VCaP (cell line): Measurements from ENCODE around the gene PARD6G.

Experiments
- H3K27ac ChIP-seq: fragments of 450-650 bp; 2 replicates; pipeline ENCODE4 v1.5.1; 2017
- TF ChIP-seq, protein P1 (sequence below): fragments of 450-650 bp; conservative IDR thresholded peaks from 2 replicates; pipeline ENCODE4 v1.5.1; 2017; ENCODE audit warnings: mild to moderate bottlenecking, moderate library complexity

The PARD6G gene

DNA sequence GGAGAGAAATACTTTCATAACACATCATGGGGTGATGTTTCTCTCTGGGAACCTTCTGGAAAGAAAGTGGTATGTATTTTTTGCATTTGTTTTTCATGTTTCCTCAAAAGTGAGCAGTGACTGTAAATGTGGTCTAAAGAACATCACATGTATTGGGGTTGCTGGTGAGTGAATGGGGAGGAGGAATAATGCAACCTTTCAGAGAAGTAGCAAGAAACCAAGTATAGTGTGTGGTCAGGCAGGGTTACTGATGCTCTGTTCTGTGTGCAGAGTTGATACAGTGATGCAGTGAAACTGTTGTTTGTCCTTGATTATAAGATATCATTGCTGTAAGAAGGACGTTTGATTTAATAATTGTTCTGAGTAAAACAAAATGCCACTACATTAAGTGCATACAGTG, 114.2 kb downstream of the PARD6G start:
- TF ChIP-seq, protein P1, sequence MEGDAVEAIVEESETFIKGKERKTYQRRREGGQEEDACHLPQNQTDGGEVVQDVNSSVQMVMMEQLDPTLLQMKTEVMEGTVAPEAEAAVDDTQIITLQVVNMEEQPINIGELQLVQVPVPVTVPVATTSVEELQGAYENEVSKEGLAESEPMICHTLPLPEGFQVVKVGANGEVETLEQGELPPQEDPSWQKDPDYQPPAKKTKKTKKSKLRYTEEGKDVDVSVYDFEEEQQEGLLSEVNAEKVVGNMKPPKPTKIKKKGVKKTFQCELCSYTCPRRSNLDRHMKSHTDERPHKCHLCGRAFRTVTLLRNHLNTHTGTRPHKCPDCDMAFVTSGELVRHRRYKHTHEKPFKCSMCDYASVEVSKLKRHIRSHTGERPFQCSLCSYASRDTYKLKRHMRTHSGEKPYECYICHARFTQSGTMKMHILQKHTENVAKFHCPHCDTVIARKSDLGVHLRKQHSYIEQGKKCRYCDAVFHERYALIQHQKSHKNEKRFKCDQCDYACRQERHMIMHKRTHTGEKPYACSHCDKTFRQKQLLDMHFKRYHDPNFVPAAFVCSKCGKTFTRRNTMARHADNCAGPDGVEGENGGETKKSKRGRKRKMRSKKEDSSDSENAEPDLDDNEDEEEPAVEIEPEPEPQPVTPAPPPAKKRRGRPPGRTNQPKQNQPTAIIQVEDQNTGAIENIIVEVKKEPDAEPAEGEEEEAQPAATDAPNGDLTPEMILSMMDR = no peak
- H3K27ac ChIP-seq = no peak overlapping the region

DNA sequence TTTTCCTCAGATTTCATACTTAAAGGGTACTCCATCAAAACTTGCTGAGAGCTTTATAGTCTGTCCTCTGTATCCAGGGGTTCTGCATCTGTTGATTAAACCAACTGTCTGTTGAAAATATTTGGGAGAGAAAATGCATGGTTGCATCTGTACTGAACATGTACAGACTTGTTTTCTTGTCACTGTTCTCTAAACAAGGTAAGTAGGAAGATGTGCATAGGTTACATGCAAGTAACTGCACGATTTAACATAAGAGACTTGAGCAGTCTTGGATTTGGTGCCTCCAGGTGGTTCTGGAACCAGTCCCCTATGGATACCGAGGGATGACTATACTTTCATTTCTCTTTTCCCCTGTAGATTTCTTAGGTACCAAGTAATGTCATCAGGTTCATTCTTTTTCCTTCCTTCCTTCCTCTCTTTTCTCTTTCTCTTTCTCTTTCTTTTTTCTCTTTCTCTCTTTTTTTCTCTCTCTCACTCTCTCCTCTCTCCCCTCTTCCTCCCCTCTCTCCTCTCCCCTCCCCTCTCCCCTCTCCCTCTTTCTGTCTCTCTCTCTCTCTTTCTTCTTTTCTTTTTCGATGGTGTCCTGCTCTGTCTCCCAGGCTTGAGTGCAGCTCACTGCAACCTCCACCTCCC, 115.0 kb downstream of the PARD6G start:
- H3K27ac ChIP-seq = no peak overlapping the region
- TF ChIP-seq, protein P1 = no peak

DNA sequence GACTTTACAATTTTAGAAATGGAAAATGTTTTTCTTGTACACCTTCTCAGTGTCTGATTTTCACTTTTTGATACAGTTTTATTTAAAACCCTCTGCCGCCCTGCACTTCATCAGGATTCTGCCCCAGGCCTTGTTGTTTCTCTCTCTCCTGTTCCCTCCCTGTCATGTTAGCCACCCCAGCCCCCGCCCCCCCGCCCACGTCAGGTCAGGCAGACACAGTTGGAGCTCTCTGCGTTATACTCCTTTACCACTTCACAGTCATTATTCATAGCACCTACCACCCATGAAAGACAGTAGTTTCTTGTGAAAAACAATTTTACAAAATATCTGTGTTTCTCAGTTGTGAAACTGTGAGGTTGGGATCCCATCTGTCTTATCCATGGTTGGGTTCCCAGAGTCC, 116.8 kb downstream of the PARD6G start:
- TF ChIP-seq, protein P1 = no peak
- H3K27ac ChIP-seq = no peak overlapping the region

DNA sequence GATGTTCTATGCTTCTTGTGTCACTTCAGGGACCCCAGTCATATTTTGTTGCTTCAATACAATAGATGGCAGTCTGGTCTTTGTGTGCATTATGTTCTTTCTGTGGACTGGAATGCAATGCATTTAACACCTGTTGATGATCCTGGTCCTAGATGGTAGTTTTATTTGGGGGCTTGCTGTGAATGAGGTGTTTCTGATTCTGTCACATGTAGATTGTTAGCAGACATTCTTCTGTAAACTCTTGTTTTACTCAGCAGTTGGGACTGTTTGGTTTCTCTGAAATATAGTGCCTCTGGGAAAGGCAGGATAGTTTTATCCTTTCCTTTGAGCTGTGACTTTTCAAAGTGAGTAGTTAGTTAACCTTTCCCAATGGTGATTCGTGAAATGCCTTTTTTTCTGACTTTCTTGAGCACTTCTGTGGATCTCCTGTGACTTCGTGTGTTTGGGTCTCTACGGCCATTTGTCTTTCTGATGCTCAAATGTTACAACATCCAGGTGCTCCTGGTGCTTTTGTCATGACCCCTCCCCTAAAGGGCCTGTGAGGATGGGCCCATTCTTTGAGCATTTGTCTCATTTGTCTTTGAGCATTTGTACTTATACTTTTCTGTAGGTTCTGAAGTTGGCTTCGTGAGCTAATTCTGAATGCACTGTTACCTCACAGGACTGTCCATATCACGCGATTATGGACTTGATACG, 117.5 kb downstream of the PARD6G start:
- H3K27ac ChIP-seq = no peak overlapping the region
- TF ChIP-seq, protein P1 = no peak

DNA sequence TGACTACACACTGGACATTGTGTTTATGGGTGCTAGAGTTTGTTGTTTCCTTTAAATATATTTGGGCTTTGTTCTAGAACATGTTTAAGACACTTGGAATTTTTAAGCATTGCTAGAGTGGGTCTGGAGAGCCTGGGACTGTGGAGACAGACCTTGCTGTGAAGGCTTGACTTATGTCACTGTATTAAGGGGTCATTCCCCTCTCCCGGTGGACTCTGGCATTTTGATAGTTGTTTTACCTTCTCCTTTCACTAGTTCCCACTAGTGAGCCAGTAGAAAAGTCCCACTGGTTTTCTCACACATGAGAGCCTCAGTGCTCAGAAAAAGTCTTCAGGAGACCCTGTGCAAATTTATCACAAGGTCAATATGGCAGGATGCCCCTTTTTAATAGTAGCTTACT, 119.7 kb downstream of the PARD6G start:
- H3K27ac ChIP-seq = no peak overlapping the region
- TF ChIP-seq, protein P1 = no peak

DNA sequence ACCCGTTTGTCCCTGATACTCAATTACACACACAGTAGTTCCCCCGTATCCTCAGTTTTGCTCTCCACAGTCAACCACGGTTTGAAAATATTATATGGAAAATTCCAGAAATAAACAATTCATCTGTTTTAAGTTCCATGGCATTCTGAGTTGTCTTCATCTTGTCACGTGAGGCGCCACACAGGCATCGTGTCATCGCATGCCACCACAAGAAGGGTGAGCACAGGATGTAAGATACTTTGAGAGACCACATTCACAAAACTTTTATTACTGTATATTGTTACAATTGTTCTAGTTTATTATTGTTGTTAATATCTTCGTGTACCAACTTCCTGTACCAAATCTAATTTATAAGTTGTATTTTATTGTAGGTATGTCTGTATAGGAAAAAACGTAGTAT, 120.5 kb downstream of the PARD6G start:
- no peak overlapping the region for H3K27ac ChIP-seq

DNA sequence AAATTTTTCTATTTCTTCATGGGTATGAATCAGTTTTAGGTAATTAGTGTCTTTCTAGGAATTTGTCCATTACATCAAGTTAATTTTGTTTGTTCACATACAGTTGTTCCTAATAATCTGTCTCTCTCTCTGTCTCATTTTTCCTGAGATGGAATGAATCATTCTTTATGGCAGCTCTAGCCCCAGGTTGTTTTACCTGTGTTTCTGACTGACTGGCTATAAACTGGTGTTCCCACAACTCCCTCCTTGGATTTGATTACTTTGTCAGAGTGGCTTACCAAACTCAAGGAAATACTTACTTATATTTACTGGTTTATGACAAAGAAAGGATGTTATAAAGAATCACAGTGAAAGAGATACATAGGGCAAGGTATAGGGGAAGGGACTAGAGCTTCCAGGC, 123.2 kb downstream of the PARD6G start:
- TF ChIP-seq, protein P1 = no peak
- H3K27ac ChIP-seq = no peak overlapping the region

More for the DNA sequence above, 120.5 kb downstream of the PARD6G start:
- TF ChIP-seq, protein P1 = no peak
